Activated naive CD4-positive, alpha-beta T cell treated with anti-CD3 and anti-CD28 coated beads, Interleukin-2, amount 50 U/mL, for 72 hours (primary cell): ENCODE measurements around the gene ACTRT2. TPM values are rescaled to one million over a fixed set of nuclear protein-coding genes. Genes with fewer than 3 reads are reported as not detected.

ENCODE experiments used
- ATAC-seq, 2 donors: fragments of 150-1000 bp; cut with Tn5 transposase; 2 replicates each; pipeline ENCODE4 v1.10.0; 2021; ENCODE audit warnings: mild to moderate bottlenecking in 2 of 2, moderate library complexity in 2 of 2
- DNase-seq, 2 donors: peaks; one replicate each; pipeline ENCODE4 v3.0.0; 2021 to 2022; ENCODE audit warnings: low spot score in 2 of 2
- H3K27ac Mint-ChIP-seq, 2 donors: one replicate each; pipeline ENCODE4 v1.8.0; 2022; ENCODE audit warnings: mild to moderate bottlenecking in 2 of 2, mixed read lengths in 2 of 2
- H3K36me3 Mint-ChIP-seq, 2 donors: one replicate each; pipeline ENCODE4 v1.8.0; 2022; ENCODE audit warnings: mixed read lengths in 2 of 2
- H3K9me3 Mint-ChIP-seq, 2 donors: one replicate each; pipeline ENCODE4 v1.8.0; 2022; ENCODE audit warnings: mixed read lengths in 2 of 2
- total RNA-seq, 2 donors: library from RNA; stranded (reverse); gene quantifications; one replicate each; pipeline ENCODE4 v1.2.3, GENCODE V29; 2022

The ACTRT2 gene
- total RNA-seq, 2 donors from 2014 or later, result not detected

DNA sequence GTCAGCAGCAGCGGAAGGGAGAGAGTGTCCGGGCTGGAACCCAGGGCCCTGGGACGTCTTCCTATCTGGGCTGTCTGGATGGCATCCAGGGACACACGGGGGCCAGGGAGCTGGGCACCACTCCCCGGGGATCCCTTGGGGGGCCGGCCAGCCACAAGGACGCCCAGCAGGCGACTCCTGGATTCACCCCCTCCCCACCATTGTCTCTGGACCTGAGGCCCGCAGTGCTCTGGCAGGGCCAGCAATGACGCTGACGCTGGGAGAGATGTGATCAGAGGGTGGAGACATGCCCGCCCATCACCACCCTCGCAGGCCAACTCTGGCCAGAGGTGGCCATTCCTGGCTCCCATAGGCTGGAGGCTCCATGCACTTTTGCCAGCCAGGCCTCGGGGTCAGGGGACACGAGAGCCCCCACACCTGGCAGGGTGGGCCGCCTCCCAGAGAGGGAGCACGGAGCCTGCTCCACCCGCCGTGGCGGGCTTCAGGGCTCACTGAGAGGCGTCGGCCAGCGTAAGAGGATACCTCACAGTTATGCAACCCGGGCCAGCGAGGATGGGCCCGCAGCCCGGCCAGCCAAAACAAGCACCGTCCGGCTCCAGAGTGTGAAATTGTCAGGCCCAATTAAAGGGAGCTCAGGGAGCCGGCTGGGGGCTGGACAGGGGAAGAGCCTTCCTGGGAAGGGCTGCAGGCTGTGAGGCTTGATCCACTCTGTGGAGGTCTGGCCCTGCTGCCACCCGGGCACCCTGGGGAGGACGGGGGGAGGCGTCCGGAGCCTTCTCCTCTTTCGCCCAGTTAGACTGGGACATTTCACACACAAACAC, 10.3 kb downstream of the ACTRT2 start:
- no peak overlapping the region for H3K27ac Mint-ChIP-seq

DNA sequence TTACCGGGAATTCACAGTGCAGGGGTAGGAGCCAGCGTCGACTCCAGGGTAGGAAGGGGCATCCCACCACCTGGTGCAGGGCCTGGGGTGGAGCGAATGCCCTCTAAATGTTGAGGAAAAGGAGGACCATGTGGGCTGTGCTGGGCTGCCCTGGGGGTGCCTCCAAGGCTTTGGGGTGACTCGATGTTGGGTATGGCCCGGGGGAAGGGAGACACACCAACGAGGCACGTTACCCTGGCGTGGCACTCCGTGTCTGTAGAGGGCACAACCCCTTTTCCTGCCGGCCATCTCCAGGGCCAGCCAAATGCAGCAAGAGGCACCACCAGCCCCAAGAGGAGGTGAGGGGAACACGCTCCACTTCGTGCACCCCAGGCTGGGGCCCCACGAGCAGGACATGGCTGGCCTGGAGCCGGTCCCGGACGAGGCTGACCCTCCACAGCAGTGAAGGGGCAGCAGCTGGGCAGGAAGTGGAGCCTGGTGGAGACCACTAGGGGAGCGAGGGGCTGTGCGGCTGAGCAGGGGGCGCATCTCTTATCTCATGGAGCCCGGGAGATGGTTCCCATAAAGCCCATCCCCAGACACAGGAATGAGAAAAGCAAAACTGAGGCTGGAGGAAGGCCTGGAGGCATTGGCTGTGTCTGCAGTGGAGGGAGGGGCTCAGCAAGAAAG, 11.2 kb downstream of the ACTRT2 start:
- no peaks in the 10 kb centered on the region for H3K36me3 Mint-ChIP-seq
- peak in 1 of 2 donors; percentile 13 for ATAC-seq
- peak overlapping the region in 1 of 2 donors; percentile 60 for H3K27ac Mint-ChIP-seq
- DNase-seq, result peak in 1 of 2 donors; percentile 39
- no peaks in the 10 kb centered on the region for H3K9me3 Mint-ChIP-seq

More for the DNA sequence above, 10.3 kb downstream of the ACTRT2 start:
- DNase-seq (peak in 1 of 2 donors; percentile 38), ATAC-seq (no peak)
- H3K9me3 Mint-ChIP-seq, result no peaks in the 10 kb centered on the region
- no peaks in the 10 kb centered on the region for H3K36me3 Mint-ChIP-seq

DNA sequence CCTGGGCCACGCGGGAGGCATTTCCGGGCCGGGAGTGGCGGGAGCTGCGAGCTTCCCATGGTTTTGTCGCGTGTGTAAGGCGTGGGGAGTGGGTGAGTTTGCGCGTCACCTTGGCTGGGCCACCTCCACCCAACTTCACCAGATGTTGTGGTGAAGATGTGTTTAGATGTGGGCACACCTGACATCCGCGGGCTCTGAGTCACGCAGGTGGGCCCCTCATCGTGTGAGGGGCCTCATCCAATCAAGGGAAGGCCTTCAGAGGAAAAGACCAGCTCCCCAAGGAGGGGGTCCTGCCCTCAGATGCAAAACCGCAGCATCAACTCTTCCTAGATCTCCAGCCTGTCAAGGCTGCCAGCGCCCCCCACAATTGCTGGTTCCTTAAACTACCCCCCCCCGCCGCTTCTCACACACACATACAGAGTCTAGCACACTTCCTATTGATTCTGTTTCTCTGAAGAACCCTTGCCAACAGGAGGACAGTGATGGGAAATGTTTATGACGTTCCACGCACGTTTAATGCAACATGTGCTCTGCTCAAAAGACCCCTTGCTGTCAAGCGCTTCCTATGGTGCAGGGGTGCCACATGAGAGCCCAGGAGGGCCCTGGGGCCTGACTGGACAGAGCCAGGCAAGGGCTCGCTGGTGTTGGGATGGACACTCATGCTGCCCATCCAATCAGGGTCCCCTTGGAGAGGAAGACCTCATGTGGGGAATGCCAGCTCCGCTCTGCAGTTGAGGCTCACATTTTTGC, 11.9 kb downstream of the ACTRT2 start:
- peak; percentile 29 to 69 for ATAC-seq
- no peaks in the 10 kb centered on the region for H3K9me3 Mint-ChIP-seq
- H3K27ac Mint-ChIP-seq, result no peak overlapping the region
- DNase-seq, result peak in 1 of 2 donors; percentile 16
- H3K36me3 Mint-ChIP-seq, result no peaks in the 10 kb centered on the region

DNA sequence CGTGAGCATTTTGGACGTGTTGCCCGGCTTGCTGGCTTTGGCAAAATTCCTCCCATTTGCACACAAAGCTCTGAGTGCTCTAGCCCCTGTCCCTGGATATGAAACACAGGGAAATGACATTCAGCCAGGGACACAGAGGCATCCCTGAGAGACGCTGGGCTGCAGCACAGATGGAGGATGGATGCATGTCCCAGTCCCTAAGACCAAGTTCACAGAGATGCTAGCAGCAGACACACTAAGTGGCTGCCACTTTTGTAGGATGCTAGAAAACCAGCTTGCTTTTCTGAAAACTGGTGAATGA, 12.5 kb downstream of the ACTRT2 start:
- DNase-seq, result no peak
- Mint-ChIP-seq H3K36me3 (no peaks in the 10 kb centered on the region), H3K9me3 (no peaks in the 10 kb centered on the region), H3K27ac (no peak overlapping the region)
- no peak for ATAC-seq

DNA sequence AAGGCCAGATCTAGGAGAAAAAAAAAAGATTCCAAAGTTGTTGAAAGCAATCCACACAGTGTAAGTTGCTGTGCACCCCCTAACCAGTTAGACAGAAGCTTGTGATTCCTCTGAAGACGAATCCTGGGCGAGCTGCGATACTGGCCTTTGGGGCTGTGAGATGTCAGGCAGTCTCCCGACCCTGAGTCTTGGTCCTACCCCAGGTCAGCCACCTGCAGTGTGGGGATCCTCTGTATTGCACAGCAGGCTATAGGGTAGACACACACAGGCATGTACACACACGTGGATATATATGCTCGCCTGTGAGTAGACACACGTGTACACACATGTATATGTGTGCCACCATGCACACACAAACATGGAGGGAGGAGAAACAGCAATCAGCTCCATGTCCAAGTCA, 12.9 kb downstream of the ACTRT2 start:
- H3K9me3 Mint-ChIP-seq, result no peaks in the 10 kb centered on the region
- no peak overlapping the region for H3K27ac Mint-ChIP-seq
- peak in 1 of 2 donors; percentile 16 for DNase-seq
- ATAC-seq, result no peak
- H3K36me3 Mint-ChIP-seq, result no peaks in the 10 kb centered on the region

DNA sequence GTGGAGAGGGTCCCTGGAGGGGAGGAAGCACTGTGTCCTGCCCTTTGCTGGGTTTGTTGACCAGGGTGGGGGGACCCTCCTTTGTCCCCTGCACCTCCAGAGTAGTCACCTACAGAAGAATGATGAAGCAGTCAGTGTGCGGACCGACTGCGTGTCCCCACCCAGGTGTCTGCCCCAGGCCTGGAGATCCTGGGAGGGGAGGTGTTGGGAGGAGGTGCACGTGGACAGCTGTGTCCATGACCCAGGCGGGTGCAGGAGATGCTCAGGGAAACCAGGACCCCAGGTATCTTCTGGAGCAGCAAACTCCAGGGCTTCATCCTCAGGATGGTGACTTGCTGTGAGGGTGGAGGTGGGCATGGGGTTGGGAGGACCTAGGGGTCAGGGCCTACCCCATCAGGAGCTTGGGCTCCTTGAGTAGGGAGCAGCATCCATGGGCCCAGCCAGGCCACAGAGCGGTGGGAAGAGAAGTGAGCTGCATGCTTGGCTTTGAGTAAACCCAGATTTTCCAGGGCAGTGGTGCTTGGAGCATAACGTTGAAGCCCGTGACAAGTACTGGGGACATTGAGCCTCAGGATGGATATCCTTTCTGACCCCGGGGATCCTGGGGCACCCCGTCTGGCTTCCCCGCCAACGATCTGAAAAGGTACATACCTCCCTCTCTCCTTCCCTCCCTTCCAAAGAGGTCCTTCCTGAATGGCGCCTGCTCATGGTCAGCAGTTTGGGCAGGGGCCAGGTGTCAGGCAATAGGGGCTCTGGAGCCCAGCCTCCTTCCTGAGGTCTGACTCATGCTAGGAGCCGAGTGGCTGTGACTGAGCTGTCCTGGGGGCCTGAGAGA, 13.7 kb downstream of the ACTRT2 start:
- Mint-ChIP-seq H3K9me3 (no peaks in the 10 kb centered on the region), H3K27ac (no peak overlapping the region), H3K36me3 (no peaks in the 10 kb centered on the region)
- DNase-seq, result peak in 1 of 2 donors; percentile 21
- ATAC-seq, result no peak

DNA sequence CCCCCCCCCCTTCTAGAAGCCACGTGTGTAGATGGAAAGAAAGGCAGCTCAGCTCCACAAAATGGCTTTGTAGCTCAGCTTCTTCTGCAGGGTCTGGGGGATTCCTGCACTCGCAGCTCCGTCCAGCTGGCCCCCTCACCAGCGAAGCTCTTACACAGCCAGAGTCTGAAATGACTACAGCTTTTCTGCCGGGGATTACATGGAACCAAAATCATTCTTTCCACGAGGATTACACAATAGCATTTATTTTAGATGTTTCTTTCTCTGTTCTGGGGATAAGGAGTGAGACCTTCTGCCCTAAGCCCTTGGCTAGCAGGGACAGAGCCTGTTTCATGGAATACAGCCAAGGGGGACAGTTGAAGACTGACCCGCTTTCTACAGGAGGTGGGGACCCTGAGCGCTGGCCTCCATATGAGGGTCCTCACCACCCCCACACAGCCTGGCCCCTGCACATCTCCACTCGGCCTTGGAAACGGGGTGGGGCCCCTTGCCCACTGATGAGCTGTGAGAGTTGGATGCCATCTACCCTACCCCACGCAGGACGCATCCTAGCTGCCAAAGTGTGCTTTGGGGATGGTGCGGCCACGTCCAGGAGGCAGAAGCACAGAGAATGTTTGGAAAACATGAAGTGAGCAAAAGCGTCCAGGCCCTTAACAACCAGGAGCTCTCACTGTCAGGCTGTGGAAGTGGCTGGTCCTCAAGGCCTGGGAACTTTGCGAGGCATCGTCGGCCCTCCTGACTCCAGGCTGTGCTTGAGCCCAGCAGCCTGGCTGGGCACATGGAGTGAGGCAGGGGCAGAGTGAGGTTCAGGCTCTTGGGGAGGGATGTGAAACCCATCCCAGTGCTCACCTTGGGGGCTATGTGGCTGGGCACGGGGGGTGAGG, 14.5 kb downstream of the ACTRT2 start:
- Mint-ChIP-seq H3K27ac (no peak overlapping the region), H3K9me3 (no peaks in the 10 kb centered on the region), H3K36me3 (no peaks in the 10 kb centered on the region)
- DNase-seq, result no peak
- no peak for ATAC-seq

DNA sequence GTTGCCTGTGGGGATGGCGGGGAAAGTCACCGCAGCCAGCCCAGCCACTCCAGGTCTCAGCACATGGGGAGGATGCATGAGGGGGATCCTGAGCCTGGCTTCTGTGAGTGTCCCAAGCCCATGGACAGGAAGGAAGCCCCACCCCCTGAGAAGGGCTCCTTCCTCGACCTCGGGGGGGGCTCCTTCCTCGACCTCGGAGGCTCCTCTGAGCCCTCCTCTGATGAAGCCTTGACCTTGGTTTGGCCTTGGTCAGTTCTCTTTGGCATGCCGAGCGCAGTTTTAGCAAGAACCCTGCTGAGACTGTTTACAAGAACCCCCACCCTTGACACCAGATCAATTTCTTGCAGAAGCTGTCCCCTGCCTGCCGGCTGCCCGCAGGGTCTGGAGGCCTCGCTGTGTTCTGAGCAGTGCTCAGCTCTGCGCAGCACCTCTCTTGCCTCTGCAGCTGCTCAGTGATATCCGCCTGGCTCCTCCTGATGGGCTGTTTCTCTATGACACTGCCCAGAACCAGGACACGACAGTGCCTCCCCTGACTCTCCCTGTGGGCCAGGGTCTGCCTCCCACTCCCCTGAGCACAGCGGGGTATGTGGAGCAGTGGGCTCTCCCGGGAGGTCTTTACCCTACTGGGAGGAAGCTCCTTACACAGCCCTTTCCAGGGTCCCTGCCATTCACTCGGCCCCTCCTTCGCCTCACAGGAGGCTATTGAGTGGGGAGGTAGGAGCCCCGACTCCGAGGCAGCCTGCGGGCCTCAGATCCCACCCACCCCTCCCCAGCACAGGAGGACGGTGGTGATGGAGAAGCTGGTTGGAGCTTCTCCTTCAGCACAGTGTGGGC, 15.4 kb downstream of the ACTRT2 start:
- no peak for DNase-seq
- no peaks in the 10 kb centered on the region for H3K9me3 Mint-ChIP-seq
- ATAC-seq, result no peak
- H3K27ac Mint-ChIP-seq, result no peak overlapping the region
- no peaks in the 10 kb centered on the region for H3K36me3 Mint-ChIP-seq

DNA sequence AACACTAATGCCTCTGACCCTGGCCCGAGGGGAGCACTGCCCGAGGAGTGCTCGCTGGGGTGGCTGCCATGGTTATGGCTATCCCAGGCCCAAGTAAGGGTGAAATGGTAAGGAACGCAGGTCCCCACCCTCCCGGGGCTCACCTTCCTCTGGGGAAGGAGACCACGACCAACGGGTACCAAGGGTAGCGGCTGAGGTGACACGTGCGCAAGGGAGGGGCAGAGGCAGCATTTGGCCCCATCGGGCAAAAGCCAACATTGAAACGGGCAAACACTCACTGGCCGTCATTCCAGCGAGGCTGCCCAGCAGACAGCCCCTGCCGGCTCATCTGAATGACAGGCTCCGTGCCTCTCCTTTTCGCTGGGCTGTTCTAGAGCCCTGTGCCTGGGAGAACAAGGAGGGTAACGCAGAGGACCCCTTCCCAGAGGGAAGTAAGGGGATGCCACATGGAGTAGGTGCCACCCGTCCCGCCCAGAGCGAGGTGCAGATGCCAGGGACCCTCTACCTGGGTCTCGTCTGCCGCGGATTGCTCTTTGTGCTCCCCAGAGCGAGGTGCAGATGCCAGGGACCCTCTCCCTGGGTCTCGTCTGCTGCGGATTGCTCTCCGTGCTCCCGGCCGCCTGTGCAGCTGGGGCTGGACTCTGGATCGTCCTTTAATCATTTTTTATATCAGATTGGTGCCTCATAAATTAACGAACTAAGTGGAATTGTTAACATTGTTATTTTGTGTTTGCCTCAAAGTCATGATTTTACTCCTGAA, 16.2 kb downstream of the ACTRT2 start:
- ATAC-seq (no peak), DNase-seq (no peak)
- H3K27ac Mint-ChIP-seq, result no peak overlapping the region
- no peaks in the 10 kb centered on the region for H3K9me3 Mint-ChIP-seq
- no peaks in the 10 kb centered on the region for H3K36me3 Mint-ChIP-seq

DNA sequence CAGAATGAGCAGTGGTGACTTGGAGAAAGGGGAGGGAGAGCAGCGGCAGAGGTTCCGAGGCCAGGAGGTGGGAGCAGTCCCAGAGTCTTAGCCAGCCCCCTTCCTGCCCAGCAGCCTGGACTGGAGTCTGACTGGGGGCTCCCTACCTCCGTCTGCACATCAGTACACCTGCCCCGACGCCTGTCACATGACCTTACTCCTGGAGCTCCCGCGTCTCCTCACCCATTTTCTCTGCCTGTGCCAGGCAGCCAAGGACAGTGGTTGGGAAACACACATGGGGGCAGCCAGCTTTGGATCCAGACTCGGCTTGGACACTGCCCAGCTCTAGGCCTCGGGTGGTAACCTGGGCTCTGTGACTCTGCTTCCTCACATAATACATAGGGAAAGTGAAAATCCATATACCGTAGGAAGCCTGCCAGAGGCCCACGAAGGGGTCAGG, 16.9 kb downstream of the ACTRT2 start:
- no peak for DNase-seq
- Mint-ChIP-seq H3K27ac (no peak overlapping the region), H3K36me3 (no peaks in the 10 kb centered on the region), H3K9me3 (no peaks in the 10 kb centered on the region)
- ATAC-seq, result no peak

DNA sequence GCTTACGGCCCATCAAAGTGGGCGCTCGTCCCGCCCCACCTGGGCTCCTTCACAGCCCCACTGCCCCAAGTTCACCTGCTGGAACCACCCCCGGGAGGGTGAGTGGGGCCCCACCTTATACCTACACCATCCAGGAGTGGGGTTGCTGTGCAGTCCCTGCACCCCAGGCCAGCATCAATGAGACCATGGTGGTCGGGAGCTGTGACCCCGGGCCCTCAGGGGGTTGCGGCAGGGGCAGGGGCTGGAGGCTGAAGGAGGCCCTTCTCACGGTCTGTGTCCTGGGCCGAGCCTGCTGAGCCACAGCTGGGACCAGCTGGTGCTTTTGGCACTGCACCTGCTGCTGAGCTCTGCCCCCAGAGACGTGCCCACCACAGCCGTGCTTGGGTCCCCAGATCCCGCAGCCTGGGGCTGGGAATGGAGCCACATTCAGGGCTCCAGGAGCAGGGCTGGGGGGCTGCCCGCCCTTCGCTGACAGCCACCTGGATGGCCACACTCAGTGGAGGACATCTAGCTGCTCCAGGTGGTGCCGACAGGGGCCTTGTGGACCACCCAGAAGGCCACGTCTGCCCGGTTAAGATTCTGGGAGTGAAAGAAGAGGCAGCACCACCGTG, 17.4 kb downstream of the ACTRT2 start:
- H3K36me3 Mint-ChIP-seq, result no peaks in the 10 kb centered on the region
- no peaks in the 10 kb centered on the region for H3K9me3 Mint-ChIP-seq
- no peak overlapping the region for H3K27ac Mint-ChIP-seq
- ATAC-seq (no peak), DNase-seq (no peak)

DNA sequence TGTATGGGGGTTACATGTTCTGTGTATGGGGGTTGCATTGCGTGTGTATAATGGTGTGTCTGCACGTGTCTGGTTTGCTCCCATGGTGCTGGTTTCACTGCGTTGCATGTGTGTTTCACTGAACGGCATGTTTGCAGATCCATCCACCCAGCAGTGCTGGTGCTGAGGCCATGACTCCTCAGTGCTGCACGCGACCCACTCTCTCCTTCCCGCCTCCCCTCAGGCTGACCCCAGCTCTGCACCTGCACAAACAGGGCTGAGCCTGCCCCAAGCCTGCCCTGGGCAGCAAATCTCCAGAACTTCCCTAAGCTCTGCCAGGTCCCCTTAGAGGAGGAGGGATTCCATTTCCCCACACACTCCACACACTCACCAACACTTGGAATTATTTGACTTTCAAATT, 18.7 kb downstream of the ACTRT2 start:
- H3K36me3 Mint-ChIP-seq, result no peaks in the 10 kb centered on the region
- H3K27ac Mint-ChIP-seq, result no peak overlapping the region
- DNase-seq (no peak), ATAC-seq (no peak)
- no peaks in the 10 kb centered on the region for H3K9me3 Mint-ChIP-seq

DNA sequence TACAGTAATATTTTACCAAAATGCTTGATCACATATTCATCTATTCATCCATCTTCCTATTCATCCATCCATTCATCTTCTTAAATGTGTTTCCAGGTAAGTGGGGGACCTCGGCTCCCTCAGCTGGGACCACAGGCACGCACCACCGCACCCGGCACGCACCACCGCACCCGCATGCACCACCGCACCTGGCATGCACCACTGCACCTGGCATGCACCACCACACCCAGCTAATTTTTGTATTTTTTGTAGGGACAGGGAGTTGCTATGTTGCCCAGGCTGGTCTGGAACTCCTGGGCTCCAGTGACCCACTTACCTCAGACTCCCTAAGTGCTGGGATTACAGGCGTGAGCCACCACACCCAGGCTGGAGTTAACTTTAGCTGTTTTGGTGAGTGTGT, 21.2 kb downstream of the ACTRT2 start:
- ATAC-seq (no peak), DNase-seq (no peak)
- H3K36me3 Mint-ChIP-seq, result no peaks in the 10 kb centered on the region
- no peaks in the 10 kb centered on the region for H3K9me3 Mint-ChIP-seq
- no peak overlapping the region for H3K27ac Mint-ChIP-seq

DNA sequence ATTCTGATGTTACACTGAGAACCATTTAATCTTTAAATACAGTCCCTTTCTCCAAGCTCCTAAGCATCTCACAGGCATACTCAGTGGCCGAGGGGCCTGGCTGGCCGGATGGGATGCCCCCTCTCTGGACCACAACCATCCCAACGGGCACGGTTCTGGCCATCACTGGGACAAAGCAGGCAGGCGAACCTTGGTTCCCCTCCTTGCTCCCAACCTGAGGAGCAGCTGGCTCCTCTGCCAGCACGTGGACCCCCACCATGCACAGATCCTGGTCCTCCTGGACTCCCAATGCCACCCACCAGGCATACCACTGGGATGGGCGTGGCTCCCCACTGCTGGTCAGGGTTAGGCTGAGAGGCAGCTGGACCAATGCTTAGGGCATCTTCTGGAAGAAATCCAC, 27.9 kb downstream of the ACTRT2 start:
- H3K36me3 Mint-ChIP-seq, result no peaks in the 10 kb centered on the region
- no peak for DNase-seq
- no peak for ATAC-seq
- no peak overlapping the region for H3K27ac Mint-ChIP-seq
- H3K9me3 Mint-ChIP-seq, result peaks cover 5 to 6% of the 10 kb centered on the region in 2 donors
